Fibroblast of skin of back (primary cell): Measurements from ENCODE around the gene RAMP3.
"Not testable (repeated sequence)": the region's sequence is repeated elsewhere in the genome, so short reads cannot be mapped to it uniquely, and the experiment has no call there.

ENCODE experiments used
- DNase-seq: peaks from one replicate; pipeline ENCODE4 v3.0.0-alpha.2; 2013

Gene RAMP3

GRCh38 chr7:45157286-45157652 lies 322 bp upstream of the RAMP3 start:
- no peak for DNase-seq

- DNase-seq: no peak
Measured at GRCh38 chr7:45158471-45158870, 880 bp downstream of the RAMP3 start.

DNA sequence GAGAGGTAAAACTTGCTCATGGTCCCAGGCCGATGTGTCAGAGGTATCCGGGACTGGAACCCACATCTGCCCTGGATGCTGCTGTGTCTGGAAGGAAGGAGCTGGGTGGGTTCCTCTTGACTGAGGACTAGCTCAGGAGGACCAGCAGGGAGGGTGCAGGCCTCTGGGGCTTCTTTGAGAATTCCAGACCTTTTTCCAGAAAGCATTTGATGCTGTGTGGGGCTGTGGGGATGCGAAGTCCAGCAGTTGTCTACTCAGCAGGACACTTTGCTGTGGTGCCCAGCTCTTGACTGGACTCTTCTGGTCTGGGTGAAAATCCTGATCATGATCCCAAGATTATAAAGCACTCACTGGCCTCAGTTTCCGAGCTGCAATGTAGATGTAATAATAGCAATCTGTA lies 1.7 kb downstream of the RAMP3 start:
- no peak for DNase-seq

- DNase-seq: no peak
Measured at GRCh38 chr7:45160417-45160881, 2.9 kb downstream of the RAMP3 start.

DNA sequence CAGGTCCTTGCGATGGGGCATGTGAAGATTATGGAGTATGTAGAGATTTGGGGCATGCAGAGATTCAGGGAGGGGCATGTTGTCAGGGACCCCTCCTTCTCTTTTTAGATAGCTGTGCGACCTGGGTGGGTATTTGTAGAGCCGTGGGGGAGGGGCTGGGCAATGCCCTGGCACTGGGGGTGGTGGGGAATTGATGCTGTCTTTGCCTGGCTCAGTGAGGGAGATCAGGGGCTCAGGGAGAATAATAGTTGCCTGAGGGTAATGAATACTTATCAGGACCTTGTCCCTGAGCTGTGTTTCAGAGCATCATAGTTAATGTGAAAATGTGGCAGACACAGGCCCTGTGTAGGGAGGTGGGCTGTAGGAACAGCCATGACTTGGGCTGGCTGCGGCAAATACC lies 3.5 kb downstream of the RAMP3 start:
- no peak for DNase-seq

DNA sequence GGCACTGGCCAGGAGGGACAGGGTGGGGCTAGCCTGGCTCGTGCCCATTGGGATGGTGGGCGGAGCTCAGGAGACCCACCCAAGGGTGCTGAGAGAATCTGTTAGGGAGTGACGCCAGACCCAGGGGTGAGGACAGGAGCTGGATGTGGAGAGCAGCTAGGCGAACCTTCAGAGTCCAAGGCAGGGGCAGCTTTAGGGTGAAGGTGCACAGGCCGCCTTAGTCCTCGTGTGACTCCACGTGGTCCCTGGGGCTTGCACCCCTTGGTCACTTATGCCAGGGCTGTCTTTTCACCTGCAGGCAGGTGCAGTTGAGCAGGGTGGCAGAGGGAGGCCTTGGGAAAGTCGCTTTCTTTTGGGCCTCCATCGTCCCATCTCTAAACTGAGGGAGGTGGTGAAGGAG lies 4.3 kb downstream of the RAMP3 start:
- DNase-seq: no peak

DNA sequence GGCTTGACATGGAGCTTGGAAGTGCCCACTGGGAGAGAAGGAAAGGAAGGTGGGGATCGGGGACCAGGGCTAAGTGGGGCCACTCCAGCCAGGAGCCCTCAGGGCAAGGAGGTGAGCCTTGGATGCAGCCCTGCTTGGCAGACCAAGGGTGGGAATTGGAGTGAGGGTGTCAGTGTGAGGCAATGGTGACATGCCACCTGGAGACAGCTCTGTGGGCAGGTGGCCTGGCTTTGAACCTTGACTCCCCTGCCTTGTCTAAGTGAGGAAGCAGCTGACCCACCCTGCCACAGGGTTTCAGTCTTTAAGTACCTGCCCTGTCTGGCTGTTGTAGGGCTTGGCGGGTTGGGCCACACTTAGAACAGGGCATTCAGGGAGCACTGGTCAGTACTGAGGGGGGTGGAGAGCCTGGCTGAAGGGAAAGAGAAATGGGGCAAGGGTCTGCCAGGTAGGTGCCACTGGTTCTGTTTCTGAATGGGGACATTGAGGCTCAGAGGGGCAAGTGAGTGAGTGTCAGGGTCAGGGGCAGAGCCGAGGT lies 4.8 kb downstream of the RAMP3 start:
- DNase-seq: no peak

GRCh38 chr7:45162943-45163691 lies 5.5 kb downstream of the RAMP3 start:
- no peak for DNase-seq

DNA sequence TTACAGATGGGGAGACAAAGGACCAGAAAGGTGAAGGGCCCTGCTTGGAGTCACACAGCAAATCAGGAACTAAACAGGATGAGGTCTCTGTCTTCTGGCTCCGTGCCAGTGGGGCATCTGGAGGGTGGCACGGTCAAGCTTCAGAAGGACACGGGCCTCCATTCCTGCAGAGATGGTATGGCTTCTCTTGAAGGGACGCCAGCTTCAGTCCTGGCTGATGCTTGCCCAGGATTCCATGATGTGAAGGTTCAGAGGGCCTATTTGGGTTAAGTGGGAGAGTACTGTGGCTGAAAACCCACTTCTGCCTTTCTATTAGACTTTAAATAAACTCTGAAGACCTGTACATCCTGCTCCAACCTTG lies 6.1 kb downstream of the RAMP3 start:
- DNase-seq: no peak

- not testable (repeated sequence) for DNase-seq
Measured at GRCh38 chr7:45164271-45164670, 6.7 kb downstream of the RAMP3 start.

- no peak for DNase-seq
Measured at GRCh38 chr7:45165857-45166256, 8.3 kb downstream of the RAMP3 start.

DNA sequence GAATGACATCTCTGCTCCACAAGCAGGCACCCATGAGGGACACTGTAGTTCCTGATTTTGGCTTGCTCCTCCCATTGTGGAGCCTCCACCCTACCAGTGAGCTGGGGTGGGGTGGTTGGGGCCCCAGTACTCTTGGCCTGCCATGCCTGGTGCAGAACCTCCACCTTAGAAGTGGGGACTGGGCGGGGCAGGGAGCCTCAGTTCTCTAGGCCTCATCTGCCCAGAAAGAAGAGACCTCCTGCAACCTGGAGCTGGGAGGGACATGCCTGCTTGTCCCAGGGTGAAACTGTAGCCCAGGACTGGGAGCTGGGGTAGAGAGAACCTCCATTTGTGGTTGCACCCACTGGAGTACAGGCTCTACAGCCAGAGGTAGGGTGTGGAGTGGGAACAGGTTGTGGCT lies 14.4 kb downstream of the RAMP3 start:
- DNase-seq: no peak

DNA sequence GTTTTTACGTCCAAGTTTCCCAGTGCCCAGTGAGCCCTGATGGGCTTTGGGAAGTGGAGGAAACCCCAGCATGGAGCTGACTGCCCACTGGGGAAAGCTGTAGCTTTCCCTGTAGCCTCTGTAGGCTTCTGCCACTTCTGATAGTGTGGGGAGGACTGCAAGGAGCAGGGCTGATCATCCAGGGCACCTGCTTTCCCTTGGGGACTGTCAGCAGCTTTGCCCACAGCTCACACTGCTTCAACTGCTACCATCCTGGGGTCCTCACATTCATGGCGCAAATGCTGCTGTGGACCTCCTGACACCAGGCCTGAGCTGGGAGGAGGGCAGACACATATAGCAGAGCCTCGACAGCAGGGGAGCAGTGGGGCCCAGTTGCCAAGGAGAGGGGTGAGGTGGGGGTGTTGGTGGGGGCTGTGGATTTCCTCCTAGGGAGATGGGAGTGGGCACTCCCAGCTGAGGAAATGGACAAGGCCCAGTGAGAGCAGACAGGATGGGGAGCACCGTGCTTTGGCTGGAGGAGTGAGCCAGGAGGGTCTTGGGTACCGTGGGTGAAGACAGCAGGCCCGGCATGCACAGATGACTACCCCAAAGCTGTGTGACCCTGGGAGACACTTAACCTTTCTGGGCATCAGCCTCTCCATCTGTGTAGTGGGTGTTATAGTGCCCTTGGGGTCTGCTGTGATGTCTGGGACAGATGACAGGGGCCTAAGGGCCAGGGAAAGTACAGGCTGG lies 16.2 kb downstream of the RAMP3 start:
- DNase-seq: no peak

DNA sequence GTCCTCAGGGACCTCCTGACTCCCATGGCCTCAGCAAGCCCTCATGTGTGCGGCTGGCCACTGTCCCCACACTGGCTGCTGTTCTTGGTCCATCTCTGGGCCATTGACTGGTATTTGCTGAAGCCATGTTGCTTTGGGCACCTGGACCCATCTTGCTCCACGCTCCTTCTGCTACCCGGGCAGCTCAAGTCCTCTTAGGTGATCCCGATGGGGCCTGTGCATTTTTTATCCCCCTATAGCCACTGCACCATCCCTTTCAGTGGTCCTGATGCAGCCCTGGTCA lies 16.7 kb downstream of the RAMP3 start:
- DNase-seq: no peak

DNA sequence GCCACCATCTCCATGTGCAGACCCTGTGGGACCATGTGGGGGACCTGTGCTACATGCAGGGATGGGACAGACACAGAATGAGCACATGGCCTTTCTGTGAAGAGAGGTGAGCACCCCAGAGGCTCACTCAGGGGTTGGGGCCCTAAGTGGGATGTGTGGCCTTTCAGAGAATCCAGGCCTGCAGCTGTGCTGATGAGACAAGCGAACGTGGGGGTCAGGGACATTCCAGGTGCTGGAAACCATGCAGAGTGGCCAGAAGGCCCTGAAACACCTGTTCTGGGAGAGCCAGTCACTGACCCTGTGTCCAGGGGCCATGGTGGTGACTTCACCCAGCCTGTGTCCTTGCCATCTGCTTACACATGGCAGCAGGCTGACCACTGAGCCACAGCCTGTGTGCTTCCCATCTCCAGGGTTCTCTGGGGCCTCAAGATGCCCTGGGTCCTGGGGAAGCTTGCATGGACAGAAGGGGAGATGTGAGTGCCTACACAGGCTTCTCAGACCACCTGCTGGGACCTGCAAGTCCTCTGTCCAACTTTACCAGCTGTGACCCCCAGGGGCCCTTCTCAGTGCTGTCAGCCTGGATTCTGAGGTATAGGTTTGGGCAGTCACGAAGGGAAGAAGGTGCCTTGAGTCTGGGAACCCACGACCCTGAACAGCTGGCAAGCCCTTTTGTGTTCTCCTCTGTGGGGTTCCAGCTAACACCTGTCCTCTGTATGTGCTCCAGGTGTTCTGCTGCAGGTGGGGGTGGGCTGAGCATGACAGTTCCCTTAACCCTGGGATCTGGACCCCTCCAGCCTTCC lies 17.6 kb downstream of the RAMP3 start:
- DNase-seq: no peak

DNA sequence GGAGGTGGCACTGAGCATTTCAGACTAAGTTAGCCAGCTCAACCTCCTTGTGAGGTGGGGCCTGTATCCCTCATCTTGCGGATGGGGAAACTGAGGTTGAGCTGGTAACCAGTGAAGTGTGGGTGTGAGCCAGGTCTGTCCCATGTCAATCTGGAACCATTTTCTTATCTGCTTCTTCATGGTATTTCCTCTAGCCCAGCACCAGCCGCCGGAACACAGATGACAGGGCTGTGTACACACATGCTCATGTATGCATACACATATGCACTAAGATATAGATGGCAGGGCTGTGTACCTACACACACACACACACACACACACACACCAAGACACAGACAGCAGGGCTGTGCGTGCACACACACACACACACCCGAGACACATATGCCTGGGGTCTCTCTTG lies 18.5 kb downstream of the RAMP3 start:
- no peak for DNase-seq

DNA sequence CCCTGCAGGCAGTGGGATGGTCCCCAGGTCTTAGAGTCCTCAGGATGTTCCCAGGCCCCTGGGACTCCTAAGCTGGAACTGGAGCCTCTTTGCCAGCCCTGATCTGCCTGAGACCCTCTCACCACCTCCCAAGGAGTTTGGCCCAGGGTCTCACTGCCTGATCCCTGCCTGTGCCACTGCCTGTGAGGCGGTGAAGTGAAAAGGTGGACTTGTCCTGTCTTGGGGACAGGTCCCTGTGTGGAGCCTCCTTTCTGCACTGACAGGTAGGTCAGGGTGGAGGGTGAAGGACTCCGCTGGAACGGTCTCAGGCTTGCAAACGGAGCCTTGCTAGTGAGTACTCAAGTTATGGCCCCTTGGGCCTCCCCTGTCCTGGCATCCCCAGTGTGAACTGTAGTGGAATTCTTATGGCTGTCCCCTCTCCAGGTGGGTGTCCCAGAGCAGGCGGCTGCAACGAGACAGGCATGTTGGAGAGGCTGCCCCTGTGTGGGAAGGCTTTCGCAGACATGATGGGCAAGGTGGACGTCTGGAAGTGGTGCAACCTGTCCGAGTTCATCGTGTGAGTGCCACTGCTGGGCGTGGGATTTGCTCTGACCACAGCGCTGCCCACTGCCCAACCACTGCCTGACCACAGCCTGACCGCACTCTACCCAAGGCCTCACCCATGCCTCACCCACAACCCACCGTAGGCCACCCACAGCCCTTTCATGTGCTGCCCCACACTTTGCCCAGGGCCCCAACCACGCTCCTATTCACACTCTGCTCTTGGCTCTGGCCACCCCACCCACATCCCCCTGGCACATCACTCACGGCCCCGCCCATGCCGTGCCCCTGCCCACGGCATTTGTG lies 19.5 kb downstream of the RAMP3 start:
- DNase-seq: no peak

GRCh38 chr7:45177801-45178200 lies 20.2 kb downstream of the RAMP3 start:
- no peak for DNase-seq

- DNase-seq: no peak
Measured at GRCh38 chr7:45178241-45179225, 20.9 kb downstream of the RAMP3 start.

GRCh38 chr7:45179666-45180065 lies 22.1 kb downstream of the RAMP3 start:
- DNase-seq: no peak
